Endodermal cell (in vitro differentiated cells): ENCODE data around the gene C3orf62. TPM values are rescaled to one million over a fixed set of nuclear protein-coding genes. Genes with fewer than 3 reads are reported as not detected.

Experiments
- DNase-seq: peaks from one replicate; pipeline ENCODE4 v3.0.0-alpha.2; 2017
- H3K27ac ChIP-seq: 2 replicates; pipeline ENCODE4 v1.5.1; 2013; ENCODE audit warnings: mild to moderate bottlenecking, low read depth, low read length, moderate library complexity
- H3K27me3 ChIP-seq: 2 replicates; pipeline ENCODE4 v1.6.1; 2013; ENCODE audit warnings: mild to moderate bottlenecking, low read length, moderate library complexity; ENCODE audit not compliant: insufficient read depth, control insufficient read depth, poor library complexity, severe bottlenecking
- H3K36me3 ChIP-seq: 2 replicates; pipeline ENCODE4 v1.7.0; 2013; ENCODE audit warnings: mild to moderate bottlenecking, low read length, moderate library complexity; ENCODE audit not compliant: control insufficient read depth, insufficient read depth
- H3K4me1 ChIP-seq: one replicate; pipeline ENCODE4 v1.7.0; 2013; ENCODE audit warnings: low read length; ENCODE audit not compliant: control insufficient read depth, insufficient read depth
- H3K4me3 ChIP-seq: 2 replicates; pipeline ENCODE4 v1.5.1; 2013; ENCODE audit warnings: mild to moderate bottlenecking, low read length, moderate library complexity
- H3K9ac ChIP-seq: 2 replicates; pipeline ENCODE4 v1.6.1; 2013; ENCODE audit warnings: mild to moderate bottlenecking, low read length, moderate library complexity; ENCODE audit not compliant: poor library complexity, severe bottlenecking; ENCODE audit errors: extremely low read depth
- H3K9me3 ChIP-seq: 2 replicates; pipeline ENCODE4 v1.6.1; 2013; ENCODE audit warnings: mild to moderate bottlenecking, low read length, moderate library complexity; ENCODE audit not compliant: control insufficient read depth
- H3K27ac Mint-ChIP-seq: 2 replicates; pipeline ENCODE4 v1.8.0; 2020; ENCODE audit warnings: mixed read lengths
- H3K27me3 Mint-ChIP-seq: 2 replicates; pipeline ENCODE4 v1.8.0; 2021; ENCODE audit warnings: mild to moderate bottlenecking, mixed read lengths; ENCODE audit not compliant: insufficient read depth
- H3K36me3 Mint-ChIP-seq: 2 replicates; pipeline ENCODE4 v1.8.0; 2020; ENCODE audit warnings: low read depth, mixed read lengths
- H3K4me1 Mint-ChIP-seq: 2 replicates; pipeline ENCODE4 v1.8.0; 2020; ENCODE audit warnings: mixed read lengths
- H3K4me3 Mint-ChIP-seq: 2 replicates; pipeline ENCODE4 v1.8.0; 2020; ENCODE audit warnings: mild to moderate bottlenecking, moderate library complexity, mixed read lengths
- H3K9me3 Mint-ChIP-seq: 2 replicates; pipeline ENCODE4 v1.8.0; 2020; ENCODE audit warnings: mild to moderate bottlenecking, mixed read lengths
- CTCF ChIP-seq: fragments of 200-600 bp; sonication (generic); conservative IDR thresholded peaks from 2 replicates; pipeline ENCODE4 v1.5.0; 2021; ENCODE audit warnings: antibody characterized with exemption, mild to moderate bottlenecking
- WGBS, 2 experiments: methylation state at CpG; one replicate each; pipeline versions ENCODE4 v1.1.5 to v1.1.7; 2013; ENCODE audit warnings: missing lambda C conversion rate in 2 of 2, mixed read lengths in 1 of 2; ENCODE audit not compliant: insufficient coverage in 1 of 2, insufficient read length in 1 of 2; 5-methylcytosine and 5-hydroxymethylcytosine counted together
- total RNA-seq, 2 donors: library from RNA; stranded (reverse); fragmentation: NEBNext Ultra II Directional in 1 of 2; extraction: Animal tissue kit (Norgen Biotek cat#: 25700) in 1 of 2; gene quantifications; 2 replicates in 1 of 2; 3 replicates in 1 of 2; pipeline ENCODE4 v1.2.1, GENCODE V29; 2021

Gene C3orf62
- total RNA-seq, 2 donors from 2014 or later, result 3.6 to 4.8 TPM

GRCh38 chr3:49313896-49314688, 37.1 kb upstream of the C3orf62 start:
- Mint-ChIP-seq H3K27ac (no peak overlapping the region), H3K36me3 (peaks cover 43% of the 10 kb centered on the region), H3K4me1 (no peaks in the 10 kb centered on the region), H3K4me3 (no peak overlapping the region), H3K9me3 (no peaks in the 10 kb centered on the region), H3K27me3 (no peaks in the 10 kb centered on the region)
- DNase-seq, result no peak
- TF ChIP-seq CTCF, result no peak
- Histone ChIP-seq H3K4me1 (no peaks in the 10 kb centered on the region), H3K9ac (no peak overlapping the region), H3K27ac (no peak overlapping the region), H3K9me3 (no peaks in the 10 kb centered on the region), H3K4me3 (no peak overlapping the region), H3K27me3 (no peaks in the 10 kb centered on the region), H3K36me3 (peaks cover 57% of the 10 kb centered on the region)
- WGBS, 2 experiments, result 100% methylated on average over 1 of the region's 1 CpG; no CpG with 5 or more reads in 1 of the 2 experiments

GRCh38 chr3:49311283-49311682, 34.3 kb upstream of the C3orf62 start:
- H3K27ac Mint-ChIP-seq, result no peak overlapping the region
- H3K36me3 Mint-ChIP-seq, result peaks cover 47% of the 10 kb centered on the region
- Histone ChIP-seq H3K4me3 (no peak overlapping the region), H3K9me3 (no peaks in the 10 kb centered on the region), H3K27ac (no peak overlapping the region), H3K27me3 (no peaks in the 10 kb centered on the region), H3K36me3 (peaks cover 61% of the 10 kb centered on the region), H3K9ac (no peak overlapping the region), H3K4me1 (no peaks in the 10 kb centered on the region)
- no peak overlapping the region for H3K4me3 Mint-ChIP-seq
- no peaks in the 10 kb centered on the region for H3K27me3 Mint-ChIP-seq
- DNase-seq, result no peak
- 92 to 93% methylated on average over 3 of the region's 3 CpGs for WGBS, 2 experiments
- no peak for TF ChIP-seq CTCF
- no peaks in the 10 kb centered on the region for H3K4me1 Mint-ChIP-seq
- H3K9me3 Mint-ChIP-seq, result no peaks in the 10 kb centered on the region

- no peaks in the 10 kb centered on the region for H3K9me3 ChIP-seq
- WGBS, 2 experiments, result 100% methylated on average over 1 of the region's 1 CpG; no CpG with 5 or more reads in 1 of the 2 experiments
- no peaks in the 10 kb centered on the region for H3K27me3 ChIP-seq
- Mint-ChIP-seq H3K27ac (no peak overlapping the region), H3K9me3 (no peaks in the 10 kb centered on the region), H3K4me3 (no peak overlapping the region), H3K27me3 (no peaks in the 10 kb centered on the region), H3K36me3 (peaks cover 50% of the 10 kb centered on the region), H3K4me1 (no peaks in the 10 kb centered on the region)
- H3K4me3 ChIP-seq, result no peak overlapping the region
- DNase-seq, result no peak
- no peak for TF ChIP-seq CTCF
- peaks cover 63% of the 10 kb centered on the region for H3K36me3 ChIP-seq
- no peak overlapping the region for H3K27ac ChIP-seq
- H3K9ac ChIP-seq, result no peak overlapping the region
- H3K4me1 ChIP-seq, result no peaks in the 10 kb centered on the region
These were observed 33.6 kb upstream of the C3orf62 start for GRCh38 chr3:49310677-49311076.
